NB4 (cell line): ENCODE results near the gene ABCB1.

Experiments
- POLR2A ChIP-seq: IDR thresholded peaks from 2 replicates; pipeline ENCODE4 v1.6.1; 2011; ENCODE audit warnings: mild to moderate bottlenecking; ENCODE audit not compliant: insufficient read length; ENCODE audit errors: extremely low read depth
- TF ChIP-seq, protein P1 (sequence below): IDR thresholded peaks from 2 replicates; pipeline ENCODE4 v1.6.1; 2011; ENCODE audit warnings: low read depth, low read length
- TF ChIP-seq, protein P2 (sequence below): IDR thresholded peaks from one replicate; pipeline ENCODE4 v1.5.1; 2012; ENCODE audit warnings: low read depth, low read length

DNA sequence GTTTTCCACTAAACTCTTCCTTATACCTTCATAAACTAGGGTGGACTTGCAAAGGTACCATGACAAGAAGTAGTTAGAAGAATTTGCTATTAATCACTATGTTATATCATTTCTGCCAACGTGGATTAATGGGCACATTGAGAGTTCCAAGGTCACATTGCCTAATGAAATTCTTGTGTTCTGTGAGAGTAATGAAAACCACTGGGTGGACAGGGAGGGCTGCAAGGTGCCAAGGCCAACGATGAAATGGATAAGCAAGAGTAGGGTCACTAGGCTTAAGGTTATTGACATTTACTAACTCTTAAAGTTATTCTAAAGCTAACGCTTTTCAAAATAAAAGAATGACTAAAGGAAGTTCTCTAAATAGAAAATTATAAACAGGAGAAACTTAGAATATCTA is 118.6 kb downstream of the ABCB1 start:
- no peak for TF ChIP-seq POLR2A
- TF ChIP-seq, protein P1, sequence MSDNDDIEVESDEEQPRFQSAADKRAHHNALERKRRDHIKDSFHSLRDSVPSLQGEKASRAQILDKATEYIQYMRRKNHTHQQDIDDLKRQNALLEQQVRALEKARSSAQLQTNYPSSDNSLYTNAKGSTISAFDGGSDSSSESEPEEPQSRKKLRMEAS, result no peak
- TF ChIP-seq, protein P2, sequence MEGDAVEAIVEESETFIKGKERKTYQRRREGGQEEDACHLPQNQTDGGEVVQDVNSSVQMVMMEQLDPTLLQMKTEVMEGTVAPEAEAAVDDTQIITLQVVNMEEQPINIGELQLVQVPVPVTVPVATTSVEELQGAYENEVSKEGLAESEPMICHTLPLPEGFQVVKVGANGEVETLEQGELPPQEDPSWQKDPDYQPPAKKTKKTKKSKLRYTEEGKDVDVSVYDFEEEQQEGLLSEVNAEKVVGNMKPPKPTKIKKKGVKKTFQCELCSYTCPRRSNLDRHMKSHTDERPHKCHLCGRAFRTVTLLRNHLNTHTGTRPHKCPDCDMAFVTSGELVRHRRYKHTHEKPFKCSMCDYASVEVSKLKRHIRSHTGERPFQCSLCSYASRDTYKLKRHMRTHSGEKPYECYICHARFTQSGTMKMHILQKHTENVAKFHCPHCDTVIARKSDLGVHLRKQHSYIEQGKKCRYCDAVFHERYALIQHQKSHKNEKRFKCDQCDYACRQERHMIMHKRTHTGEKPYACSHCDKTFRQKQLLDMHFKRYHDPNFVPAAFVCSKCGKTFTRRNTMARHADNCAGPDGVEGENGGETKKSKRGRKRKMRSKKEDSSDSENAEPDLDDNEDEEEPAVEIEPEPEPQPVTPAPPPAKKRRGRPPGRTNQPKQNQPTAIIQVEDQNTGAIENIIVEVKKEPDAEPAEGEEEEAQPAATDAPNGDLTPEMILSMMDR, result no peak
